Endothelial cell of umbilical vein (primary cell): ENCODE measurements around the gene RPL22. TPM values are rescaled to one million over a fixed set of nuclear protein-coding genes. Genes with fewer than 3 reads are reported as not detected.

Experiments used
- BruUV-seq: library from RNA; stranded (reverse); fragments of 400-500 nt; replicated peaks from 2 replicates; lab custom pipeline; 2021; lab: Mats Ljungman, UMichigan
- CTCF ChIA-PET: fragments of 300-600, 350-600 bp; sonication (Branson Sonifier 250); formaldehyde crosslinking; loops from one replicate; lab custom pipeline; 2021; ENCODE audit warnings: antibody characterized with exemption, inconsistent platforms; lab: Charles Lee
- POLR2A ChIA-PET: fragments of 300-600, 350-600 bp; sonication (Branson Sonifier 250); formaldehyde crosslinking; loops from one replicate; lab custom pipeline; 2021; ENCODE audit warnings: antibody characterized with exemption, inconsistent platforms; lab: Charles Lee
- DNase-seq: peaks from one replicate; pipeline ENCODE4 v3.0.0-alpha.2; 2011; ENCODE audit warnings: low read depth, low spot score
- FAIRE-seq: peaks from 2 replicates; lab custom pipeline; 2011; peaks lifted over from hg19 to GRCh38; lab: Jason Lieb, UNC
- H2AFZ ChIP-seq: 2 replicates; pipeline ENCODE4 v1.6.0; 2012; ENCODE audit warnings: low read depth, low read length, control low read depth, inconsistent platforms
- H3K27ac ChIP-seq: 2 replicates; pipeline ENCODE4 v1.5.1; 2011; ENCODE audit warnings: low read depth, mild to moderate bottlenecking, control low read depth, low read length, moderate library complexity; ENCODE audit not compliant: insufficient read depth
- H3K27me3 ChIP-seq, 2 experiments: 2 replicates each; pipeline versions ENCODE4 v1.6.0 to v1.6.1; 2011; ENCODE audit warnings: low read length in 2 of 2, mixed read lengths in 1 of 2; ENCODE audit not compliant: control insufficient read depth in 2 of 2, insufficient read depth in 2 of 2
- H3K36me3 ChIP-seq, 2 experiments: 2 replicates in 1 of 2; 3 replicates in 1 of 2; pipeline ENCODE4 v1.5.1; 2011; ENCODE audit warnings: low read length in 2 of 2, mild to moderate bottlenecking in 1 of 2, moderate library complexity in 1 of 2; ENCODE audit not compliant: control insufficient read depth in 2 of 2, insufficient read depth in 2 of 2; ENCODE audit errors: extremely low read depth in 1 of 2
- H3K4me1 ChIP-seq: 3 replicates; pipeline ENCODE4 v1.5.1; 2011; ENCODE audit warnings: mild to moderate bottlenecking, low read length; ENCODE audit not compliant: control insufficient read depth, insufficient read depth; ENCODE audit errors: extremely low read depth
- H3K4me2 ChIP-seq: 2 replicates; pipeline ENCODE4 v1.6.1; 2011; ENCODE audit warnings: low read length, control low read depth, mixed read lengths; ENCODE audit not compliant: insufficient read depth
- H3K4me3 ChIP-seq, 3 experiments: fragments of 200-600 bp in 1 of 3; sonication (generic), shearing (Covaris generic) in 1 of 3; replicated peaks in 1 of 3; 2 replicates each; pipeline ENCODE4 v1.5.1; 2011 to 2016; ENCODE audit warnings: control low read depth in 3 of 3, low read length in 3 of 3, mild to moderate bottlenecking in 2 of 3, inconsistent platforms in 1 of 3, low read depth in 1 of 3, moderate library complexity in 1 of 3; ENCODE audit not compliant: insufficient read depth in 1 of 3
- H3K79me2 ChIP-seq: 2 replicates; pipeline ENCODE4 v1.6.0; 2012; ENCODE audit warnings: low read length, inconsistent platforms; ENCODE audit not compliant: control insufficient read depth, insufficient read depth
- H3K9ac ChIP-seq: replicated peaks from 2 replicates; pipeline ENCODE3; 2011; ENCODE audit warnings: low read length, control low read depth; ENCODE audit not compliant: insufficient read depth; ENCODE audit errors: extremely low read depth
- H3K9me1 ChIP-seq: replicated peaks from 3 replicates; pipeline ENCODE4 v1.6.0; 2011; ENCODE audit warnings: mild to moderate bottlenecking, low read length; ENCODE audit not compliant: control insufficient read depth, insufficient read depth; ENCODE audit errors: extremely low read depth
- H3K9me3 ChIP-seq: replicated peaks from 2 replicates; pipeline ENCODE4 v1.5.1; 2012; ENCODE audit warnings: low read length, inconsistent platforms; ENCODE audit not compliant: control insufficient read depth, insufficient read depth
- H4K20me1 ChIP-seq: replicated peaks from 2 replicates; pipeline ENCODE3; 2011; ENCODE audit warnings: mild to moderate bottlenecking, low read length; ENCODE audit not compliant: control insufficient read depth, insufficient read depth; ENCODE audit errors: extremely low read depth
- CTCF ChIP-seq, 2 donors: IDR thresholded peaks; 1 replicate in 1 of 2; 2 replicates in 1 of 2; pipeline ENCODE4 v1.5.1; 2011; ENCODE audit warnings: low read length in 2 of 2, mild to moderate bottlenecking in 2 of 2, moderate library complexity in 2 of 2, control low read depth in 1 of 2, inconsistent platforms in 1 of 2, low read depth in 1 of 2; ENCODE audit not compliant: insufficient read depth in 1 of 2; ENCODE audit errors: extremely low read depth in 1 of 2
- EZH2 ChIP-seq: IDR thresholded peaks from 2 replicates; pipeline ENCODE4 v1.6.1; 2012; ENCODE audit warnings: borderline replicate concordance, low read depth, mild to moderate bottlenecking, moderate library complexity, low read length, inconsistent platforms; ENCODE audit not compliant: severe bottlenecking
- FOS ChIP-seq: IDR thresholded peaks from 2 replicates; pipeline ENCODE4 v1.6.1; 2011; ENCODE audit warnings: mild to moderate bottlenecking, low read length, moderate library complexity, borderline replicate concordance; ENCODE audit not compliant: insufficient read depth
- GATA2 ChIP-seq: IDR thresholded peaks from 2 replicates; pipeline ENCODE4 v1.7.0; 2011; ENCODE audit warnings: low read depth, mild to moderate bottlenecking, moderate library complexity, mixed read lengths, low read length; ENCODE audit not compliant: insufficient read length, insufficient read depth
- JUN ChIP-seq: IDR thresholded peaks from 2 replicates; pipeline ENCODE4 v1.6.1; 2011; ENCODE audit warnings: borderline replicate concordance, low read depth; ENCODE audit not compliant: insufficient read length, insufficient read depth
- MAX ChIP-seq: IDR thresholded peaks from 2 replicates; pipeline ENCODE4 v1.6.1; 2011; ENCODE audit not compliant: insufficient read depth, insufficient read length
- MYC ChIP-seq: IDR thresholded peaks from one replicate; pipeline ENCODE4 v1.6.1; 2011; ENCODE audit warnings: mild to moderate bottlenecking, low read depth, low read length
- POLR2A ChIP-seq: IDR thresholded peaks from 2 replicates; pipeline ENCODE4 v1.6.1; 2012; ENCODE audit warnings: low read depth, mild to moderate bottlenecking, control low read depth, low read length
- POLR2AphosphoS5 ChIP-seq: IDR thresholded peaks from 2 replicates; pipeline ENCODE4 v1.6.1; 2012; ENCODE audit warnings: low read depth, mild to moderate bottlenecking, control low read depth, low read length, moderate library complexity; ENCODE audit not compliant: insufficient read depth
- dilution Hi-C: fragments of 300-500 bp; cut with MboI; formaldehyde crosslinking; loops from one replicate; pipeline ENCODE4 v1.15.0; 2019; ENCODE audit warnings: low sequenced_read_pairs; ENCODE audit not compliant: extremely low pct_ligation_motif_present
- intact Hi-C: fragments of 100-400 bp; cut with micrococcal nuclease; formaldehyde crosslinking; loops from one replicate; pipeline ENCODE4 v1.10.0; 2022
- polyA plus RNA-seq, 4 experiments: library from polyadenylated mRNA; depleted of rRNA in 3 of 4; stranded (reverse) in 3 of 4; unstranded in 1 of 4; fragments of >200 nt; gene quantifications; 2 replicates each; pipeline versions ENCODE4 v1.2.1 to v1.2.3, GENCODE V29; 2011 to 2012; ENCODE audit warnings: missing spikeins in 1 of 4
- total RNA-seq: library from RNA; stranded (reverse); gene quantifications from 2 replicates; pipeline ENCODE4 v1.2.3, GENCODE V29; 2021

Gene RPL22
- total and polyA plus RNA-seq, 2 donors (not counting 3 experiments of a cell fraction or from before 2014, with no cell fraction given), result 71.2 to 343 TPM

GRCh38 chr1:6152181-6152580 is 47.2 kb downstream of the RPL22 start:
- Histone ChIP-seq H4K20me1 (no peaks in the 10 kb centered on the region), H3K27me3 (peaks cover 0 to 2% of the 10 kb centered on the region in 2 experiments), H3K27ac (no peak overlapping the region), H3K9me1 (no peaks in the 10 kb centered on the region), H3K79me2 (no peaks in the 10 kb centered on the region), H3K4me2 (no peak overlapping the region), H3K4me1 (no peaks in the 10 kb centered on the region), H3K4me3 (no peak overlapping the region), H3K9me3 (no peaks in the 10 kb centered on the region), H3K9ac (no peak overlapping the region), H3K36me3 (no peaks in the 10 kb centered on the region), H2AFZ (no peak overlapping the region)
- dilution Hi-C loops, result no loop called here
- ChIA-PET CTCF (no interaction called here), POLR2A (no interaction called here)
- intact Hi-C loops, result no loop called here
- no peak for FAIRE-seq
- TF ChIP-seq POLR2A, result no peak
- no peak for TF ChIP-seq CTCF (IDR thresholded peaks at IDR 0.05; ENCODE audit: extremely low read depth in 1 of 2, insufficient read depth in 1 of 2, low read depth in 1 of 2, low read length in 2 of 2)
- no peak for TF ChIP-seq GATA2
- no peak for TF ChIP-seq JUN
- DNase-seq, result no peak
- no TSS peak for BruUV-seq

- Histone ChIP-seq H2AFZ (no peak overlapping the region), H4K20me1 (no peaks in the 10 kb centered on the region), H3K27me3 (peaks cover 0 to 2% of the 10 kb centered on the region in 2 experiments), H3K9me1 (no peaks in the 10 kb centered on the region), H3K9me3 (no peaks in the 10 kb centered on the region), H3K27ac (no peak overlapping the region), H3K4me3 (no peak overlapping the region), H3K4me2 (no peak overlapping the region), H3K79me2 (no peaks in the 10 kb centered on the region), H3K9ac (no peak overlapping the region), H3K4me1 (no peaks in the 10 kb centered on the region), H3K36me3 (no peaks in the 10 kb centered on the region)
- FAIRE-seq (no peak), DNase-seq (no peak)
- TF ChIP-seq MAX (no peak), CTCF (IDR thresholded peaks at IDR 0.05; ENCODE audit: extremely low read depth in 1 of 2, insufficient read depth in 1 of 2, low read depth in 1 of 2, low read length in 2 of 2) (no peak), MYC (no peak), FOS (no peak), POLR2AphosphoS5 (no peak), EZH2 (no peak), POLR2A (no peak), GATA2 (no peak), JUN (no peak)
- ChIA-PET POLR2A (no interaction called here), CTCF (interaction anchor here (1.3 kb wide), 1 partner anchor 117 kb away, joined by 3 read pairs; no protein-coding TSS in a partner anchor)
- intact Hi-C loops, result no loop called here
- no TSS peak for BruUV-seq
- dilution Hi-C loops, result no loop called here
These were observed 48.0 kb downstream of the RPL22 start for GRCh38 chr1:6151291-6151822.
